ENCODE data around the gene ZSCAN26. TPM values are rescaled to one million over a fixed set of nuclear protein-coding genes. Genes with fewer than 3 reads are reported as not detected.
"Not testable (repeated sequence)": the region's sequence is repeated elsewhere in the genome, so short reads cannot be mapped to it uniquely, and the experiment has no call there.

Gene ZSCAN26
- total RNA-seq, 2 donors from 2014 or later, result 8.2 to 22.8 TPM

DNA sequence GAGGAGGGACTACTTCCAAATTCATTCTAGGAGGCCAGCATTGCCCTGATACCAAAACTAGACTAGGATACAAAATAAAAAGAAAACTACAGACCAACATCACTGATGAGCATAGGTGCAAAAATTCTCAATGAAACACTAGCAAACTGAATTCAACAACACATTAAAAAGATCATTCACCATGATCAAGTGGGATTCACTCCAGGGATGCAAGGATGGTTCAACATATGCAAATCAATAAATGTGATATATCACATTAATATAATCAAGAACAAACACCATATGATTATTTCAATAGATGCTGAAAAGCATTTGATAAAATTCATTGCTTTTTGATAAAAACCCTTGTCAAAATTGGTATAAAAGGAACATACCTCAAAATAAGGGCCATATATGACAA, 24.6 kb downstream of the ZSCAN26 start:
- Histone ChIP-seq H3K27ac (no peak overlapping the region), H3K27me3 (no peaks in the 10 kb centered on the region), H3K9me3 (no peaks in the 10 kb centered on the region), H3K4me3 (no peak overlapping the region), H3K4me1 (no peaks in the 10 kb centered on the region), H3K36me3 (replicated peaks in 1 of 2; ENCODE audit: insufficient read depth in 1 of 2, low read depth in 2 of 2) (no peaks in the 10 kb centered on the region)
- ATAC-seq (no peak), DNase-seq (no peak)
- intact Hi-C loops (cut with DNase I), result no loop called here
- TF ChIP-seq POLR2A (IDR thresholded peaks at IDR 0.05), result no peak
- TF ChIP-seq, protein P1, sequence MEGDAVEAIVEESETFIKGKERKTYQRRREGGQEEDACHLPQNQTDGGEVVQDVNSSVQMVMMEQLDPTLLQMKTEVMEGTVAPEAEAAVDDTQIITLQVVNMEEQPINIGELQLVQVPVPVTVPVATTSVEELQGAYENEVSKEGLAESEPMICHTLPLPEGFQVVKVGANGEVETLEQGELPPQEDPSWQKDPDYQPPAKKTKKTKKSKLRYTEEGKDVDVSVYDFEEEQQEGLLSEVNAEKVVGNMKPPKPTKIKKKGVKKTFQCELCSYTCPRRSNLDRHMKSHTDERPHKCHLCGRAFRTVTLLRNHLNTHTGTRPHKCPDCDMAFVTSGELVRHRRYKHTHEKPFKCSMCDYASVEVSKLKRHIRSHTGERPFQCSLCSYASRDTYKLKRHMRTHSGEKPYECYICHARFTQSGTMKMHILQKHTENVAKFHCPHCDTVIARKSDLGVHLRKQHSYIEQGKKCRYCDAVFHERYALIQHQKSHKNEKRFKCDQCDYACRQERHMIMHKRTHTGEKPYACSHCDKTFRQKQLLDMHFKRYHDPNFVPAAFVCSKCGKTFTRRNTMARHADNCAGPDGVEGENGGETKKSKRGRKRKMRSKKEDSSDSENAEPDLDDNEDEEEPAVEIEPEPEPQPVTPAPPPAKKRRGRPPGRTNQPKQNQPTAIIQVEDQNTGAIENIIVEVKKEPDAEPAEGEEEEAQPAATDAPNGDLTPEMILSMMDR (IDR thresholded peaks at IDR 0.05), result no peak

DNA sequence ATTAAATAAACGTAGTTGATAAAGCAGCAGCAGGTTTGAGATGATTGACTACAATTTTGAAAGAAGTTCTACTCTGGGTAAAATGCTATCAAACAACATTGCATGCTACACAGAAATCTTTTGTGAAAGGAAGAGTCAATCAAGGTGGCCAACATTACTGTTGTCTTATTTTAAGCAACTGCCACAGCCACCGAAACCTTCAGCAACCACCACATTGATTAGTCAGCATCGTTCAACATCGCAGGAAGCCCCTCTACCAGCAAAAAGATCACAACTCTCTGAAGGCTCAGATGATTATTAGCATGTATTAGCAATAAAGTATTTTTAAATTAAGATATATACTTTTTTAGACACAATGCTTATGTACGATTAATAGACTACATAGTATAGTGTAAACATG, 28.4 kb downstream of the ZSCAN26 start:
- Histone ChIP-seq H3K4me3 (no peak overlapping the region), H3K36me3 (replicated peaks in 1 of 2; ENCODE audit: insufficient read depth in 1 of 2, low read depth in 2 of 2) (no peaks in the 10 kb centered on the region), H3K27me3 (no peaks in the 10 kb centered on the region), H3K4me1 (no peaks in the 10 kb centered on the region), H3K9me3 (no peaks in the 10 kb centered on the region), H3K27ac (no peak overlapping the region)
- TF ChIP-seq POLR2A (IDR thresholded peaks at IDR 0.05), result no peak
- TF ChIP-seq, protein P1 (IDR thresholded peaks at IDR 0.05), result no peak
- DNase-seq (no peak), ATAC-seq (no peak)
- intact Hi-C loops (cut with DNase I), result no loop called here
- whole genome bisulfite sequencing, 2 donors, result 86 to 88% methylated on average over 5 of the region's 5 CpGs

DNA sequence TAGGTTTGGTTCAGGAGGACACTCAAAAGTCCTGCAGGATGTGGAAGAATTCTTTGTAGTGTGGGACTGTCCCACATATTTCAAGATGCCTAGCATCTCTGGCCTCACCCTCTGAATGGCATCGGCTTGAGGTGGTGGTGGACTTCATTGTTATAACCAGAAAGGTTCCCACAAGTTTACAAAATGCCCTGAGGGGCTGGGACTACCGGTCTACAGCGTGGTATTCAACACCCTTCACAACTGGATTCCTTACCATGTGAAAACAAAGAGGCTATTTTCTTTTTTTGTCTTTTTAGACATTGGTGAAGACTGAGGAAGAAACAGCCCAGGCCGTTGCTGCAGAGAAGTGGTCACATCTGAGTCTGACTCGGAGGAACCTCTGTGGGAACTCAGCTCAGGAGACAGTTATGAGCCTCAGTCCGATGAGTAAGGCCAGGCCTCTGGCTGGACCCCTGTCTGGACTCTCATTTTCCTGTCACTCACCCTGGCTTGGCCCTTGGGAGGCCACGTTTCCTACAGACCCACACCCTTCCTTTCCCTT, 29.6 kb downstream of the ZSCAN26 start:
- TF ChIP-seq, protein P1 (IDR thresholded peaks at IDR 0.05), result no peak
- no peak for TF ChIP-seq POLR2A (IDR thresholded peaks at IDR 0.05)
- ATAC-seq, result no peak
- Histone ChIP-seq H3K4me1 (no peaks in the 10 kb centered on the region), H3K4me3 (no peak overlapping the region), H3K36me3 (replicated peaks in 1 of 2; ENCODE audit: insufficient read depth in 1 of 2, low read depth in 2 of 2) (no peaks in the 10 kb centered on the region), H3K27ac (no peak overlapping the region), H3K27me3 (no peaks in the 10 kb centered on the region), H3K9me3 (no peaks in the 10 kb centered on the region)
- intact Hi-C loops (cut with DNase I), result no loop called here
- WGBS, 2 donors, result 90 to 91% methylated on average over 7 of the region's 7 CpGs
- DNase-seq, result no peak

DNA sequence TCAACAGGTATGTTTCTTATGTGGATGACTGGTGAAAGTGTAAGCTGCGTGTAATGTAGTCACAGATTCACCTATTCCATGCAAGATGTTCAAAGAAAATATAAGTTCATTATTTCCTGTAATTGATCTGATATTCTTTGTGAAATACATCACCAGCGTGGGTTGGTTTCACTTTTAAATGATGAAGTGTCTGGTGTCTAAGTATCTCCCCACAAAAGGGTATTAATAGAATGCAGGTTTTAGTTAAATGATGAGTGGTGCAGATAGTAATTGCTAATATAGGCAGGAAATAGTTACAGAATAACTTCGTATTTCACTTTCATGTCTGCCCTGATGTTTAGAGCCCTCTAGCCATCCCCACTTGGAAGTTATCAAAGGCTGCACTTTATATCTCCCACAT, 36.6 kb downstream of the ZSCAN26 start:
- H3K36me3 ChIP-seq (replicated peaks in 1 of 2; ENCODE audit: insufficient read depth in 1 of 2, low read depth in 2 of 2), result no peaks in the 10 kb centered on the region
- H3K27ac ChIP-seq, result no peak overlapping the region
- no peaks in the 10 kb centered on the region for H3K4me1 ChIP-seq
- DNase-seq (no peak), ATAC-seq (no peak)
- intact Hi-C loops (cut with DNase I), result no loop called here
- H3K27me3 ChIP-seq, result no peaks in the 10 kb centered on the region
- WGBS, 2 donors, result 84 to 88% methylated on average over 3 of the region's 3 CpGs
- H3K9me3 ChIP-seq, result peaks cover 0 to 14% (median 0%) of the 10 kb centered on the region in 3 donors
- TF ChIP-seq POLR2A (IDR thresholded peaks at IDR 0.05), result no peak
- TF ChIP-seq, protein P1 (IDR thresholded peaks at IDR 0.05), result no peak
- no peak overlapping the region for H3K4me3 ChIP-seq

DNA sequence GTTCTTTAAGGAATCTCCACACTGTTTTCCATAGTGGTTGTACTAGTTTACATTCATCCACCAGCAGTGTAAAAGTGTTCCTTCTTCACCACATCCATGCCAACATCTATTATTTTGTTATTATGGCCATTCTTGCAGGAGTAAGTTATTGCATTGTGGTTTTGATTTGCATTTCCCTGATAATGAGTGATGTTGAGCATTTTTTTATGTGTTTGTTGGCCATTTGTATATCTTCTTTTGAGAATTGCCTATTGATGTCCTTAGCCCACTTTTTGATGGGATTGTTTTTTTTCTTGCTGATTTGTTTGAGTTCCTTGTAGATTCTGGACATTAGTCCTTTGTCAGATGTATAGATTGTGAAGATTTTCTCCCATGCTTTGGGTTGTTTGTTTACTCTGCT, 39.4 kb downstream of the ZSCAN26 start:
- ATAC-seq; H3K27me3 ChIP-seq; DNase-seq; H3K4me3 ChIP-seq; H3K36me3 ChIP-seq (replicated peaks in 1 of 2; ENCODE audit: insufficient read depth in 1 of 2, low read depth in 2 of 2); intact Hi-C loops (cut with DNase I); H3K4me1 ChIP-seq; H3K27ac ChIP-seq: not testable (repeated sequence)
- H3K9me3 ChIP-seq, result peaks cover 0 to 14% (median 0%) of the 10 kb centered on the region in 3 donors

All from body of pancreas (tissue), 4 donors.